IPS DF 6.9 (cell line): ENCODE data around the gene LMO4.

ENCODE experiments used
- DNase-seq: peaks from one replicate; pipeline ENCODE4 v3.0.0-alpha.2; 2013; ENCODE audit warnings: low read depth, low spot score
- H3K27ac ChIP-seq: one replicate; pipeline ENCODE4 v1.5.1; 2013; ENCODE audit warnings: low read length, control low read depth
- H3K27me3 ChIP-seq: 2 replicates; pipeline ENCODE4 v1.6.1; 2013; ENCODE audit warnings: mild to moderate bottlenecking, low read length; ENCODE audit not compliant: control insufficient read depth, insufficient read depth
- H3K36me3 ChIP-seq: 2 replicates; pipeline ENCODE4 v1.6.1; 2013; ENCODE audit warnings: low read length; ENCODE audit not compliant: control insufficient read depth, insufficient read depth
- H3K4me1 ChIP-seq: 2 replicates; pipeline ENCODE4 v1.6.1; 2013; ENCODE audit warnings: low read length; ENCODE audit not compliant: control insufficient read depth, insufficient read depth
- H3K4me3 ChIP-seq: 2 replicates; pipeline ENCODE4 v1.5.1; 2013; ENCODE audit warnings: mild to moderate bottlenecking, low read length
- H3K9me3 ChIP-seq: 2 replicates; pipeline ENCODE4 v1.6.1; 2013; ENCODE audit warnings: low read length, inconsistent platforms; ENCODE audit not compliant: control insufficient read depth, insufficient read depth
- WGBS: extraction: QIAGEN DNeasy Blood & Tissue Kit; methylation state at CpG from one replicate; pipeline ENCODE4 v1.1.7; 2013; ENCODE audit warnings: mixed read lengths, missing lambda C conversion rate; ENCODE audit not compliant: insufficient read length, insufficient coverage; 5-methylcytosine and 5-hydroxymethylcytosine counted together

LMO4 gene

DNA sequence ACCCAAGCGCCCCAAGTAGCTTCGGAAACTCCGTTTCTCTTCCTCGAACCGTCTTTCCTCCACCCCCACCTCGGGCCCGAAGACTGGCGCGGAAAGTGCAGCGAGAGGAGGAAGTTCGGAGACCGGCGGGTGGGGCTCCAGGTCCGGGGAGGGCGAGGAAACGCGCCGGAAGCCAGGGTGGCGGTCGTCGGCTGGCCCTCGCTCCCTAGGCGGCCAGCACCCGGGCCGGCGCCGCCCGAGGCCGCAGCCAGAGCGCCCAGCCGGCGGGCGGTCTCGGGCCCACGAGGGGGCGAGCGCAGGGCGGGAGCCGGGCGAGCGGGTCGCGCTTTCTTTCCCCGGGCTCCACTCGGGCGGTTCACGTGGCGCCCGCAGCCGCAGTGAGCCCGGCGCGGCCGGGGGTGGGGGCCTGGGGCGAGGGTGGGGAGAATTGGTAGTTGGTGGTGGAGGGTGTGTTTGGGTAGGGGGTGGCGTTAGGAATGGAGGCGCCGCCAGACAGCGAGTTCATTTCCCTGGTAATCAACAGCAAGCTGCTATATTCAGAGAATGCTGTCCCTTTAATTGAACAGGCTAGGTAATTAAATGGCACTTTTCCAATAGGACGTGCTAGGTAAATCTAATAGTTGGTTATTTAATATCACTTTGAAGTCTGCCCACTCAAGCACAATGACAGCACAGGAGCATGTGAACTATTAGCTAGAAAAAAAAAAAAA lies 6.7 kb downstream of the LMO4 start:
- no CpG with 5 or more reads among the region's 60 CpGs for WGBS
- H3K4me1 ChIP-seq: peaks cover 2% of the 10 kb centered on the region; the same call in 1 of the 2 replicates
- no peaks in the 10 kb centered on the region for H3K27me3 ChIP-seq
- H3K36me3 ChIP-seq: peaks cover 8% of the 10 kb centered on the region; the same call in 1 of the 2 replicates
- H3K27ac ChIP-seq: no peak overlapping the region
- DNase-seq: no peak
- no peaks in the 10 kb centered on the region for H3K9me3 ChIP-seq
- peak overlapping the region; percentile 71; the same call in 1 of the 2 replicates for H3K4me3 ChIP-seq

DNA sequence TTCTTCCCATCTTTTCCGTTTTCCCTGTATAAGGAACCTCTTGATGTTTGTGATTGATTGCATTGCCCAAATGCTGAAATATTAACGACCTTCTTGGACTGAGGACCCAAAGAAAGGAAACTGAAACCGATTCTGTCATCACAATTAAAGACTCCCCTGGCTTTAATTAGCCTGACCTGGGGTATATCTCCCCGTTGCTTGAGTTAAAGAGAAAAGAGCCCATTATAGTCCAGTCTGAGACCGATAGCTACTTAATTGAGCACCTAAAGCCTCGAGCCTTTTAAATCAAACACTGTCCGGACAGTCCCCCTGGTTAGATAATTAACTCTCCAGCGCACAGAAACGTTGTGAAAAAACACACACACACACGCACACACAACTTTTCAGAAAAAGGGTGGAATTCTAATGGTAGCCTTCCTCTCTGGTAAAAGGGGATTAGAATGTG lies 8.0 kb downstream of the LMO4 start:
- Histone ChIP-seq H3K36me3 (peaks cover 8% of the 10 kb centered on the region; the same call in 1 of the 2 replicates), H3K27me3 (no peaks in the 10 kb centered on the region), H3K4me3 (no peak overlapping the region), H3K9me3 (no peaks in the 10 kb centered on the region), H3K27ac (no peak overlapping the region), H3K4me1 (peaks cover 2% of the 10 kb centered on the region; the same call in 1 of the 2 replicates)
- WGBS: no CpG with 5 or more reads among the region's 10 CpGs
- no peak for DNase-seq

DNA sequence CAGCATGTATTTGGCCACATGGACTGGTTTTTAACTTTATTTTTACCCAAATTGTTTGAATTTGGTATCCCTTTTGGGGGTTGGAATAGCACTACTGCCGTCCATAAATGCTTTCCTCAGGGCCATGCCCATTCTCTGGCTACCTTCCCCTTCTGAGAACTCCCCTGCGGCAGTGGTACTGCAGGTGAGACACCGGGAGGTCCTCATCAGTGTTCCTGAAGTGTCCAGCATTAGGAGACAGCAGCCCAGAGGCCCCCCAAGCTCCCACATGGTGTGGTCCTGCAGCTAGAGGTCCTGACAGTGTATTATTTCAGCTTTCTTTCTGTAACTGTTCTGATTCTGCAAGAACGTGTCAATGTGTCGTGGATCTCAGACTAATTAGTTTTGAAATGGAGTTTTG lies 8.9 kb downstream of the LMO4 start:
- no CpG with 5 or more reads among the region's 5 CpGs for WGBS

DNA sequence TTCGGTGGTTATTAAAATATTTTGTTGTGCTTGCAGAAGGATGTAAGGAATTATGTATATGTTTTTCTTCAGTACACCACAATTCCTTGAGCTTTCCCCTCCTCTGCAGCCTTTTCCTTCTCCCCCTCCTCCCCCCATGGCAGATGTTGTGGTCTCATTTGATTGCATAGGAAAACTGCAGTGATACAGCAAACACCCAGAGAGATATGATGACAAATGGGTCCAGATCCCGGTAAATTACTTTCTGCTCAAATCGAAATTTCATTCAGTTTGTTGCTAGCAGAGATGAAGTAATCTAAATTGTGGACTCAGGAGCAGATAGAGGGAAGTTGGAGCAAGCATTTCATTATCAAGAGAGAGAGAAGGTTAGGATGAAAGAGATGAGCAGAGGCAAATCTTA lies 9.9 kb downstream of the LMO4 start:
- H3K9me3 ChIP-seq: no peaks in the 10 kb centered on the region
- H3K27me3 ChIP-seq: no peaks in the 10 kb centered on the region
- H3K4me3 ChIP-seq: no peak overlapping the region
- WGBS: no CpG with 5 or more reads among the region's 3 CpGs
- no peak for DNase-seq
- no peak overlapping the region for H3K27ac ChIP-seq
- peaks cover 8% of the 10 kb centered on the region; the same call in 1 of the 2 replicates for H3K36me3 ChIP-seq
- H3K4me1 ChIP-seq: no peaks in the 10 kb centered on the region; the same call in 1 of the 2 replicates

More for the DNA sequence above, 8.9 kb downstream of the LMO4 start:
- H3K4me1 ChIP-seq: no peaks in the 10 kb centered on the region; the same call in 1 of the 2 replicates
- H3K27me3 ChIP-seq: no peaks in the 10 kb centered on the region
- H3K36me3 ChIP-seq: peaks cover 8% of the 10 kb centered on the region; the same call in 1 of the 2 replicates
- DNase-seq: no peak
- no peak overlapping the region for H3K4me3 ChIP-seq
- no peaks in the 10 kb centered on the region for H3K9me3 ChIP-seq
- no peak overlapping the region for H3K27ac ChIP-seq

DNA sequence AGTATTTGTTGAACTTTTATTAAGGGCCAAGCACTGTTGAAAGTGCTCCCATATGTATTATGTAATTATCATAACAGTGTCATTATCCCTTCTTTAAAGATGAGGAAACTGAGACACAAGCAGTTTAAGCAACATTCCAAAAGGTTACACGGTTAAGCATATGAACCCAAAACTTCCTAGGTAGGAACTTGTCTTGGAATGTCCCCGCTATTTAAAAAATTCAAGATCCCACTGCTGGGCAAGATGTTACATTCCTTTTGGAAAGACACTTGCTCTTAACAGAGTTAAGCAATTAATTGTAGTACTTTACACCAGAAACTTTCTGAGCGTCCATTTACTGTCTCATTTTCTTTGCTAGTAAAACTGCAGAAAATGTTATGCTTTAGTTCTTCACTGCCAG lies 15.6 kb downstream of the LMO4 start:
- Histone ChIP-seq H3K27me3 (no peaks in the 10 kb centered on the region), H3K27ac (no peak overlapping the region), H3K36me3 (peaks cover 8% of the 10 kb centered on the region; the same call in 1 of the 2 replicates), H3K4me3 (no peak overlapping the region), H3K4me1 (no peaks in the 10 kb centered on the region), H3K9me3 (no peaks in the 10 kb centered on the region)
- no peak for DNase-seq
- WGBS: no CpG with 5 or more reads among the region's 3 CpGs

DNA sequence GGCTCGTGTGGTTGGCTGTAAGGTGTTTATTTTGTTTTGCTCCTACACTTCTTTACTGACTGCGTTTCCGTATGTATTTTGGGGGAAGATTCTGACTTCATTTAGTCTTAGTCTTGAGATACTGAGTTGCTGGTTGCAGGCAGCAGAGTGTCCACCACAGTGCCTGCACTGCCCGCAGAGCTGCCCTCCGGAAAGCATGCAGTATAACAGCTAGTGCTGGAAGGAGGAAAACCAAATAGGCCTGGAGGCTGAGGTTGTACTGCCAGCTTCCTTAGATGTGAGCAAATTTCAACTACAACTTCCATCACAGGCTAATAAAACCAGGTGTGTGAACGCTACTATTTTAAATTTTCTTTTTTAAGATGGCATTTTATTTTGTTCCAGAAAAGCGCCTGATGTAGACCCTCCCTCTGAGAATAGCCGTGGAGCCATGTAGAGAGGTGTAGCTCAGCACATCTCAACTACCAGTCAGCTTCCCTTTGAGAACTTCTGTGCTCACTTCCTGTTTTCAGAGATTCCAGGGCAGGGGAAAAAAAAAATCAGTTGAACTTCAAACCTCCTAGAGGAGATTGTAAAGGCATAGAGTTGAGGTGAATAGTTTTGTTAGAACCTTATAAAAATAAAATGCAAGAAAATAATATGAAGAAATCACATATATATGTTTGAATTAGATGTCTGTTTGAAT lies 17.6 kb downstream of the LMO4 start:
- no peaks in the 10 kb centered on the region for H3K4me1 ChIP-seq
- H3K27ac ChIP-seq: no peak overlapping the region
- H3K36me3 ChIP-seq: no peaks in the 10 kb centered on the region; the same call in 1 of the 2 replicates
- no CpG with 5 or more reads among the region's 8 CpGs for WGBS
- no peaks in the 10 kb centered on the region for H3K9me3 ChIP-seq
- H3K4me3 ChIP-seq: no peak overlapping the region
- DNase-seq: no peak
- H3K27me3 ChIP-seq: no peaks in the 10 kb centered on the region

DNA sequence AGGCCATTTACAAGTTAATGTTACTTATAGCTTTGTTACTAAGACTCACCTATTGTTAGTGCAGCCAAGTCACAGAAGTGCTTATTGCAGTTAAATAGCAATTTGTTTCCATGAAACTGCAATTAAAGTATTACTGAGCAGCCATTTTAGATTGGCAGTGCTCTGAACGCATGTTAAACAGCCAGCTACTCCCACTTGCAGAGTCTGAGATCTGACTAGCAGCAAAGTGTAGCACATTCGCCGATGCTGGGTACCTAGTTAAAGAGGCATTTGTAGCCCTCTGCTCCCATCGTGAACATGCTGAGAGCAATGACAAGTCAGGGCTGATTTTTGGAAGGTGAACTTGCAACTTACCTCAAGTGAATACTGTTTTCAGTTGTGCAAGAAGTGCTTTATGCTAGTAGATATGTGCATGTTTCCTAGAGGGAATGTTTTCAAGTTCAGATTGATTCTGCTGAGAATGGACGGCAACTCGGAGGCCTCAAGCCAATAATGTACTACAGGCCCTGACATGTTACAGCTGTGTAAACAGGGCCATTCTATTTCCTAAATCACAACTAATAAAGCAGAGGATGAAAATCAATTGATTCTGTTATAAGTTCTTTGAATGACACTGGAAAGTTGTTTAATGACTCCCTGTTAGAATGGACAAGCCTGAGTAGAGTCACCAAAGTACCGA lies 19.8 kb downstream of the LMO4 start:
- Histone ChIP-seq H3K4me1 (no peaks in the 10 kb centered on the region), H3K27me3 (no peaks in the 10 kb centered on the region), H3K36me3 (no peaks in the 10 kb centered on the region), H3K27ac (no peak overlapping the region), H3K9me3 (no peaks in the 10 kb centered on the region), H3K4me3 (no peak overlapping the region)
- DNase-seq: no peak
- no CpG with 5 or more reads among the region's 7 CpGs for whole genome bisulfite sequencing

DNA sequence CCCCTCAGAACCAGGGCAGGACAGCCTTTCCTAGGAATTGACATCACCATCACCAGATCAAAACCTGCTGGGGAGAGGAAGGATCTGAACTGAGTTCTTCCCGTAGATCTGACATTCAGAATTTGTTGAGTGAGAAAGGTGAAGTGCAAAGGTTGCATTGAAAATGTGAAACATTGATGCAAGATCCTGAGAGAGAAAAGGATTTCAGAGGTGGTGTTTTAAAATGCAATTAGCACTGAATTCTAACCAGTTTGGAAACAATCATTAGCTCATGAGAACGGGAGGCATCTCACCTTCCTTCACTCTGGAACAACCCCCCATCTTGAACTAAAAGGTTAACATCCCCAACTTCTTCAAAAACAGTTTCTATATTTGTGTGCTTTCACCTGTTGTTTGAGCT lies 20.4 kb downstream of the LMO4 start:
- WGBS: no CpG with 5 or more reads among the region's 2 CpGs
- Histone ChIP-seq H3K27me3 (no peaks in the 10 kb centered on the region), H3K36me3 (no peaks in the 10 kb centered on the region), H3K9me3 (no peaks in the 10 kb centered on the region), H3K4me3 (no peak overlapping the region), H3K27ac (no peak overlapping the region), H3K4me1 (no peaks in the 10 kb centered on the region)
- no peak for DNase-seq

DNA sequence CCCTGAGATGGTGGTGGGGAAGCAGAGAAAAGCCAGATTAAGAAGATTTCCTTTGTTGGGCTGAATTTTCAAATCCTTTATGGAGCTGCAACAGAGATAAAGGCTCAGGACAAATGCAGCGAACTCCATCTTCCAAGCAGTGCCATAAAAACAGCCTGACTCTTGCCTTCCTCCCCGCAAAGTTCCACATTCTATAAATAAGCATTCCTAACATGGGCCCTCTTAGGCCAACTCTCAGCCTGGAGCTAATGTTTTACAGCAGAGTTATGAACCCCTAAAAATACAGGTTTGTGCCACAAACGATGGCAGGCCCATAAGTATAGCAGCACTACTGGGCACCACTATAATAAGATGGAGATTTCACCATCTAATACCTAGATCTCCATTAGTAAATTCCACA lies 27.2 kb downstream of the LMO4 start:
- Histone ChIP-seq H3K27me3 (no peaks in the 10 kb centered on the region), H3K27ac (no peak overlapping the region), H3K36me3 (no peaks in the 10 kb centered on the region), H3K4me1 (no peaks in the 10 kb centered on the region), H3K9me3 (no peaks in the 10 kb centered on the region; the same call in 1 of the 2 replicates), H3K4me3 (no peak overlapping the region)
- WGBS: no CpG with 5 or more reads among the region's 3 CpGs
- no peak for DNase-seq

DNA sequence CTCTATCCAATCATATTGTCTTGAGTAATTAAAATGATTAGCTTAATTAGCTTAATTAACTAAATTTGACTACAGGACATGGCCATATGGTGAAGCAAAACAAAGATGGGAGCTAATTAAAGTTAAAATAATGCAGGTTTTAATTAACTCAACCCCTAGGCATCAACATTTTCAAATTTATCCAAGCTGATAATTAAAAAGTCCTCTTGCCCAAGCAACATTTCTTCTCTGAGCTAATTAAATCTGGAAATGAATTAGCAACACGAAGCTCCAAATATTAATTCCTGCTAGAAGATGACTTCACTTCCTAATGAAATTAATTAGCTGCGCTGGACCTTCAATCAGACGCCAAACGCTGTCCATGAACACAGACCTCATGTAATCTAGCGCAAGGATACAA lies 27.9 kb downstream of the LMO4 start:
- no peak overlapping the region for H3K27ac ChIP-seq
- H3K4me1 ChIP-seq: no peaks in the 10 kb centered on the region
- H3K4me3 ChIP-seq: no peak overlapping the region
- no peaks in the 10 kb centered on the region for H3K36me3 ChIP-seq
- WGBS: no CpG with 5 or more reads among the region's 5 CpGs
- no peaks in the 10 kb centered on the region; the same call in 1 of the 2 replicates for H3K9me3 ChIP-seq
- DNase-seq: no peak
- no peaks in the 10 kb centered on the region for H3K27me3 ChIP-seq
